ENCODE data around the gene SEC14L5.

The SEC14L5 gene

GRCh38 chr16:4918781-4919251, 39.3 kb upstream of the SEC14L5 start:
- Mint-ChIP-seq H3K36me3 (ENCODE audit: low read depth) (no peaks in the 10 kb centered on the region), H3K9me3 (no peaks in the 10 kb centered on the region), H3K27me3 (ENCODE audit: low read depth) (peaks cover 6% of the 10 kb centered on the region), H3K4me3 (no peak overlapping the region), H3K4me1 (no peaks in the 10 kb centered on the region), H3K27ac (peak overlapping the region; percentile 69 to 93 (median 86))
- TF ChIP-seq CTCF (IDR thresholded peaks at IDR 0.05; ENCODE audit: unreplicated experiment in 3 of 3), result no peak

GRCh38 chr16:4920826-4921225, 37.3 kb upstream of the SEC14L5 start:
- peaks cover 11% of the 10 kb centered on the region for H3K4me1 Mint-ChIP-seq
- H3K9me3 Mint-ChIP-seq, result peaks cover 3% of the 10 kb centered on the region
- peaks cover 16% of the 10 kb centered on the region for H3K27me3 Mint-ChIP-seq (ENCODE audit: low read depth)
- H3K4me3 Mint-ChIP-seq, result no peak overlapping the region
- H3K27ac Mint-ChIP-seq, result no peak overlapping the region
- no peaks in the 10 kb centered on the region for H3K36me3 Mint-ChIP-seq (ENCODE audit: low read depth)
- no peak for TF ChIP-seq CTCF (IDR thresholded peaks at IDR 0.05; ENCODE audit: unreplicated experiment in 3 of 3)

- peaks cover 8% of the 10 kb centered on the region for H3K36me3 Mint-ChIP-seq (ENCODE audit: low read depth)
These were observed 35.3 kb upstream of the SEC14L5 start for GRCh38 chr16:4922721-4923342.

GRCh38 chr16:4923853-4924252, 34.3 kb upstream of the SEC14L5 start:
- Mint-ChIP-seq H3K27ac (no peak overlapping the region), H3K9me3 (peaks cover 17% of the 10 kb centered on the region), H3K36me3 (ENCODE audit: low read depth) (peaks cover 8% of the 10 kb centered on the region), H3K4me1 (peaks cover 11% of the 10 kb centered on the region), H3K4me3 (no peak overlapping the region), H3K27me3 (ENCODE audit: low read depth) (peaks cover 16% of the 10 kb centered on the region)
- TF ChIP-seq CTCF (IDR thresholded peaks at IDR 0.05; ENCODE audit: unreplicated experiment in 3 of 3), result no peak

More at GRCh38 chr16:4922721-4923342, 35.3 kb upstream of the SEC14L5 start:
- Mint-ChIP-seq H3K27ac (no peak overlapping the region), H3K9me3 (peaks cover 17% of the 10 kb centered on the region), H3K4me1 (peaks cover 11% of the 10 kb centered on the region), H3K27me3 (ENCODE audit: low read depth) (peaks cover 16% of the 10 kb centered on the region), H3K4me3 (no peak overlapping the region)
- TF ChIP-seq CTCF (IDR thresholded peaks at IDR 0.05; ENCODE audit: unreplicated experiment in 3 of 3), result no peak

GRCh38 chr16:4924593-4925292, 33.4 kb upstream of the SEC14L5 start:
- H3K4me1 Mint-ChIP-seq, result peaks cover 11% of the 10 kb centered on the region
- TF ChIP-seq CTCF (IDR thresholded peaks at IDR 0.05; ENCODE audit: unreplicated experiment in 3 of 3), result no peak
- peaks cover 12% of the 10 kb centered on the region for H3K36me3 Mint-ChIP-seq (ENCODE audit: low read depth)
- H3K4me3 Mint-ChIP-seq, result no peak overlapping the region
- peak overlapping the region; percentile 44 to 88 (median 81) for H3K27ac Mint-ChIP-seq
- peaks cover 23% of the 10 kb centered on the region for H3K9me3 Mint-ChIP-seq
- peaks cover 21% of the 10 kb centered on the region for H3K27me3 Mint-ChIP-seq (ENCODE audit: low read depth)

- TF ChIP-seq CTCF (IDR thresholded peaks at IDR 0.05; ENCODE audit: unreplicated experiment in 3 of 3), result no peak
- Mint-ChIP-seq H3K4me3 (no peak overlapping the region), H3K36me3 (ENCODE audit: low read depth) (peaks cover 12% of the 10 kb centered on the region), H3K27me3 (ENCODE audit: low read depth) (peaks cover 21% of the 10 kb centered on the region), H3K9me3 (peaks cover 23% of the 10 kb centered on the region), H3K4me1 (peaks cover 11% of the 10 kb centered on the region), H3K27ac (peak overlapping the region; percentile 44 to 88 (median 81))
These were observed 32.9 kb upstream of the SEC14L5 start for GRCh38 chr16:4925293-4925607.
